GM10248 (cell line): ENCODE data around the gene MAPK8IP2.
"Not testable (repeated sequence)": the region's sequence is repeated elsewhere in the genome, so short reads cannot be mapped to it uniquely, and the experiment has no call there.

Source experiments
- CTCF ChIA-PET: fragments of 300-600 bp; sonication (Branson Sonifier 250); formaldehyde crosslinking; extraction: SDS; loops from one replicate; lab custom pipeline; 2021; ENCODE audit warnings: antibody characterized with exemption; lab: Yijun Ruan, JAX
- POLR2A ChIA-PET: fragments of 350-650 bp; sonication (Branson Sonifier 250); formaldehyde crosslinking; extraction: SDS; loops from one replicate; lab custom pipeline; 2020; ENCODE audit warnings: antibody characterized with exemption; lab: Yijun Ruan, JAX
- DNase-seq: peaks from one replicate; pipeline ENCODE4 v3.0.0; 2012; ENCODE audit errors: extremely low spot score
- CTCF ChIP-seq: IDR thresholded peaks from 2 replicates; pipeline ENCODE4 v1.5.1; 2012; ENCODE audit warnings: mild to moderate bottlenecking, low read depth; ENCODE audit errors: extremely low read depth, missing control alignments, control extremely low read depth

MAPK8IP2 gene

GRCh38 chr22:50606946-50607658 lies 6.5 kb downstream of the MAPK8IP2 start:
- ChIA-PET POLR2A (no interaction called here), CTCF (interaction anchor here (1.1 to 3.8 kb wide), 4 partner anchors 14 to 331 kb away, joined by 3 to 25 read pairs (median 3); no protein-coding TSS in a partner anchor)
- no peak for DNase-seq

GRCh38 chr22:50607659-50608020 lies 7.0 kb downstream of the MAPK8IP2 start:
- ChIA-PET CTCF (interaction anchor here (1.3 to 3.8 kb wide), 2 partner anchors 13 to 32 kb away, joined by 3 to 25 read pairs; no protein-coding TSS in a partner anchor), POLR2A (no interaction called here)
- no peak for DNase-seq
- TF ChIP-seq CTCF, result no peak

More at GRCh38 chr22:50606946-50607658, 6.5 kb downstream of the MAPK8IP2 start:
- no peak for TF ChIP-seq CTCF

GRCh38 chr22:50608058-50608840 lies 7.7 kb downstream of the MAPK8IP2 start:
- ChIA-PET CTCF (interaction anchor here (1.3 to 3.8 kb wide), 2 partner anchors 12 to 32 kb away, joined by 3 to 25 read pairs; no protein-coding TSS in a partner anchor), POLR2A (interaction anchor here (0.7 kb wide), 1 partner anchor 61 kb away, joined by 3 read pairs; no protein-coding TSS in a partner anchor)
- DNase-seq, result not testable (repeated sequence)

- ChIA-PET CTCF (interaction anchor here (3.8 kb wide), 1 partner anchor 12 kb away, joined by 25 read pairs; no protein-coding TSS in a partner anchor), POLR2A (interaction anchor here (0.7 kb wide), 1 partner anchor 60 kb away, joined by 3 read pairs; no protein-coding TSS in a partner anchor)
- TF ChIP-seq CTCF, result no peak
- DNase-seq, result no peak
These were observed 8.4 kb downstream of the MAPK8IP2 start for GRCh38 chr22:50608996-50609395.

GRCh38 chr22:50609599-50609998 lies 9.0 kb downstream of the MAPK8IP2 start:
- DNase-seq, result no peak
- ChIA-PET CTCF (no interaction called here), POLR2A (no interaction called here)
- no peak for TF ChIP-seq CTCF

GRCh38 chr22:50610041-50610451 lies 9.5 kb downstream of the MAPK8IP2 start:
- ChIA-PET CTCF (interaction anchor here (3.5 kb wide), 1 partner anchor 11 kb away, joined by 16 read pairs; no protein-coding TSS in a partner anchor), POLR2A (no interaction called here)
- no peak for TF ChIP-seq CTCF
- no peak for DNase-seq

GRCh38 chr22:50610581-50610980 lies 10.0 kb downstream of the MAPK8IP2 start:
- ChIA-PET CTCF (interaction anchor here (3.5 kb wide), 1 partner anchor 10 kb away, joined by 16 read pairs; no protein-coding TSS in a partner anchor), POLR2A (no interaction called here)
- no peak for TF ChIP-seq CTCF
- DNase-seq, result no peak
